ENCODE results near the gene RRP12. TPM values are rescaled to one million over a fixed set of nuclear protein-coding genes. Genes with fewer than 3 reads are reported as not detected.

RRP12 gene
- total RNA-seq, 1 donor from 2014 or later = 23.5 TPM

DNA sequence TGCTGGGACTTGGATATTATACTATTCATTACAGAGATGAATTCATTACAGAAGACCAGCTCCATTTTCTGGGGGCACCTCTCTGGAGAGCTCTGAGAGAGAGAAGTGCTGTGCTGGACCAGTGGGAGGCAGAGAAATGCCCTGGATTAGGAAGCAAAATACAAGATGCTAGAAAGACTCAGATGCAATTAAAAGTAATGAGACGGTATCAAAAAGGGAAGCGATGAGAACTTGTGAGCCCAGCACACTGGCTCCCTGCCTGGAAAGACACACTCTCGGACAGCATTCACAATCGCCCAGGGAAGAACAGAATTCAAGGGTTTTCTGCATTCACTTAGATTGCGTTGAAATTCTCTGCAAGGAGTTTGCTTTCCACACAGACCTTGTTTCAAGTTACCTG lies 63.1 kb downstream of the RRP12 start:
- TF ChIP-seq, protein P1, sequence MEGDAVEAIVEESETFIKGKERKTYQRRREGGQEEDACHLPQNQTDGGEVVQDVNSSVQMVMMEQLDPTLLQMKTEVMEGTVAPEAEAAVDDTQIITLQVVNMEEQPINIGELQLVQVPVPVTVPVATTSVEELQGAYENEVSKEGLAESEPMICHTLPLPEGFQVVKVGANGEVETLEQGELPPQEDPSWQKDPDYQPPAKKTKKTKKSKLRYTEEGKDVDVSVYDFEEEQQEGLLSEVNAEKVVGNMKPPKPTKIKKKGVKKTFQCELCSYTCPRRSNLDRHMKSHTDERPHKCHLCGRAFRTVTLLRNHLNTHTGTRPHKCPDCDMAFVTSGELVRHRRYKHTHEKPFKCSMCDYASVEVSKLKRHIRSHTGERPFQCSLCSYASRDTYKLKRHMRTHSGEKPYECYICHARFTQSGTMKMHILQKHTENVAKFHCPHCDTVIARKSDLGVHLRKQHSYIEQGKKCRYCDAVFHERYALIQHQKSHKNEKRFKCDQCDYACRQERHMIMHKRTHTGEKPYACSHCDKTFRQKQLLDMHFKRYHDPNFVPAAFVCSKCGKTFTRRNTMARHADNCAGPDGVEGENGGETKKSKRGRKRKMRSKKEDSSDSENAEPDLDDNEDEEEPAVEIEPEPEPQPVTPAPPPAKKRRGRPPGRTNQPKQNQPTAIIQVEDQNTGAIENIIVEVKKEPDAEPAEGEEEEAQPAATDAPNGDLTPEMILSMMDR (conservative IDR thresholded peaks at IDR 0.05; ENCODE audit: low read depth, low read length) = no peak
- DNase-seq (ENCODE audit: low read depth) = no peak
- H3K4me3 ChIP-seq (ENCODE audit: low read depth, low read length) = no peak overlapping the region

DNA sequence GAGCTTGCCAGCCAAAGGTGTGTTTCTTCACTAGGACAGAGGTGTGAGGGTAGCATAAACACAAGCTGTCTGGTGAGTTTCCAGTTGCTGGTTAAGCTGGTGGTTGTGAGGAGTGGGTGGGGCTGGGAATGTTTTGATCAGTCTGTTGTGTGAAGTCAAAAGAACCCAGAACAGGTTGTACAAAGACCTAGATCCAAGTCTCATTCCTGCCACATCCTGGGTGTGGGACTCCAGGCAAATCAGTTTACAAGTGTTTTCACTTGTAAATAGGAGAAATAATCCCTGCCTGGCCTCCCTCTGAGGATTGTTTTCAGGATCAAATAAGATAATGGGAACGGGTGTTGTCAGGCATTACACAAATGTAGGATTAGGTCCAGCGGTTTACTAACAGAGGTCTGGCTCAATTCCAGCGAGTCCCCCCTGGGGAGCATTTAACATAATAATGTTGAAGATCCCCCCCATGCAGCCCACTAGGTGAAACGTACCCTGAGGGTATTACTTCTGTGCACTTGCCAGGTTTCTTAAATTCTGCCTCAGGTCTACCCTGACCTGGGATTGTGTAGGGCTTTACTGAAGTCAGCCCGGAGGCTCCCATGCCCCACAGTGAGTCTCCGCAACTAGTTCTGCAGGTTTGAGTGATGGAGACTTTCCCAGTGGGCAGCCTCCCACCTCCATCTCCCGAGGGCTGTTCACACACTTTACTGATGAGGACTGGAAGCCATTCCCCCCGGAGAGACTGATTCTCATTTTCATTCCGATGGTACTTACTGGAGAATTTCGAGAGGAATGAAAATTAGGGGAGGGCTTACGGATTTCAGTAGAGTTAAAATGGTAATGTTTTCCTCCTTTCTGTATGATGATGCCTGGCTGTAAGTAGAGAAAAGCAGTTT lies 64.0 kb downstream of the RRP12 start:
- TF ChIP-seq, protein P1 (conservative IDR thresholded peaks at IDR 0.05; ENCODE audit: low read depth, low read length) = no peak
- DNase-seq (ENCODE audit: low read depth) = no peak
- H3K4me3 ChIP-seq (ENCODE audit: low read depth, low read length) = no peak overlapping the region

DNA sequence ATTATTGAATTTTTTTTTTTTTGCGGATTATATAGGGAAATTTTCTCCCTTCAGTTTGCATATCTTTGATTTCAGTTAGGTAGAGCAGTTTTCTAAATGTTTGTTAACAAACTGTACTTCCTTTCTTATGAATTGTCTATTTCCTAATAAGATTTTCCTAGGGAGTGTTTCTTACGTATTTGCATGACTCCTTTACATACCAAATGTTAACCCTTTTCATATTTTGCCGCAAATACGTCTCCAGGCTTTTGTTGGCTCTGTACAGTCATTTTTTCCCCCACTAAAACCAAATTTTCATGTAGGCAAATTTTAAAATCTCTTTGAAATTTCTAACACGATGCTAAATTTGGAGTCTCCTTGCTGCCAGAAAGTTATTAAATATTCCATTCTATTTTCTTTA lies 64.7 kb downstream of the RRP12 start:
- DNase-seq (ENCODE audit: low read depth) = no peak
- TF ChIP-seq, protein P1 (conservative IDR thresholded peaks at IDR 0.05; ENCODE audit: low read depth, low read length) = no peak
- H3K4me3 ChIP-seq (ENCODE audit: low read depth, low read length) = no peak overlapping the region

DNA sequence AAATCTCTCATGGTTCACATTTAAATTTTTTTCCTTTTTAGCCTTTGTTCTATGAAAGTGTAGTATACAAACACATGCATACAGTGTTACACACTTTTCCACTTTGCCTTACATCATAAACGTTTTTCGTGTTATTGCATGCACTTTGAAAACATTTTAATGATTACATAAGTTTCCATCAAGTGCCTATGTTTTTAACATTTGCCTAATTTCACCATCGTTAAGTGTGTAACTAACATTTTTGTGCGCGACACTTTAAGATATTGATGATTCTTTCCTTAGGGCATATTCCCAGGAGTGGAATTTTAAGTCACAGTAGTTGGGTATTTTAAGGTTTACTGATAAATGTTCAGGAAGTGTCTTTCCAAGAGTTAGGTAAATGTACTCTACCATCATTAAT lies 65.1 kb downstream of the RRP12 start:
- no peak overlapping the region for H3K4me3 ChIP-seq (ENCODE audit: low read depth, low read length)
- no peak for DNase-seq (ENCODE audit: low read depth)
- TF ChIP-seq, protein P1 (conservative IDR thresholded peaks at IDR 0.05; ENCODE audit: low read depth, low read length) = no peak

DNA sequence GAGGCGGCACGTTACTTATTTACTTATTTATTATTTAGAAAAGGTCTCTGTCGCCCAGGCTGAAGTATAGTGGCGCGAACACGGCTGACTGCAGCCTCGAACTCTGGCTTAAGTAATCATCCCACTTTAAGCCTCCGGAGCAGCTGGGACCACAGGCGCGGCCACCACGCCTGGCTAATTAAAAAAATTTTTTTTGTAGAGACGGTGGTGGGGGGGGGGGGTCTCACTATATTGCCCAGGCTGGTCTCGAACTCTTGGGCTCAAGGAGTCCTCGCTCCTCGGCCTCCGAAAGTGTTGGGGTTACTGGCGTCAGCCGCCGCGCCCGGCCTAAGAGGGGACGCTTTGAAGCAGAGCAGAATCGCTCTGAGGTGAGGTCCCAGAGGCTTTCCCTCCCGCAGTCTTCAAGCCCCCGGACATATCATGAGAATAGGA lies 65.9 kb downstream of the RRP12 start:
- TF ChIP-seq, protein P1 (conservative IDR thresholded peaks at IDR 0.05; ENCODE audit: low read depth, low read length) = no peak
- H3K4me3 ChIP-seq (ENCODE audit: low read depth, low read length) = peak overlapping the region; percentile 77
- no peak for DNase-seq (ENCODE audit: low read depth)

DNA sequence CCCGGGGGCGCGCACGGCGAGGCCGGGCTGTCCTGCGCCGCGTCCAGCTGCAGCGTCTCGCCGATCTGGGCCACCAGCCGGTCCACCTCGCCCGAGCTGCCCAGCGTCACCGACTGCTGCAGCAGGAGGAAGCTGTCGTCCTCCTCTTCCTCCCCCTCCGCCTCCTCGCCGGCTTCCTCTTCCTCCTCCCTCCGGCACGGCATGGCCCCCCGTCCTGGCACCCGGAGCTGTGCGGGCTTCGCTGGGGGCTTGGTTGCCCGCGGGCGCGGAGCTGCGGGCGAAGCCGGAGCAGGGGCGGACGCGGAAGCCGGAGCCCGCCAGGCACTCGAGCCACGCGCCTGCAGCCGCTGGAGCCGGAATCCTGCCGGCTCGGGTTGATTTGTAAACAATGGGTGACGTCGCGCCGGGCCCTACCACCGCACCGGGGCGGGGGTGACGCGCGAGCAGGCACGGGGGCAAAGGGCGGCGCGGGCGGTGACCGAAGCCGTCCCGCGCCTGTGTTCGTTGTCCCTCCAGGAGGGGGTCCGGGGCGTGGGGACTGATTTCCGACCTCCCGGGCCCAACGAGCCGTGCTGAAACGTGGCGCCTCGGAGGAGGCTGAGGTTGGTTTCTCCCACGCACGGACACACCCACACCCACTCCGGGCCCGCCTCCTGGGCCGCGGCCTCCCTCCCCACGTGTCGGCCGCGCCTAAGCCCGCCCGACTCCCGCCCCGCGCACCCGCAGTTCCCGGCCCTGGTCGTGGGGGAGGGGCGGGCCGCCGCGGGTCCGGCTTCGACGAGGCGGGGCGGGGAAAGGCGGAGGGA lies 66.6 kb downstream of the RRP12 start, which contains the start of gene FRAT2:
Gene FRAT2, minus strand, starts transcription at position 360 of the 806 bp plus-strand sequence. Its CDS starts 157 bp downstream, at position 203.
- TF ChIP-seq, protein P1 (conservative IDR thresholded peaks at IDR 0.05; ENCODE audit: low read depth, low read length) = no peak

More for the DNA sequence above, 66.6 kb downstream of the RRP12 start, which contains the start of gene FRAT2:
- peak within 1 kb of the TSS; percentile 77 for H3K4me3 ChIP-seq (ENCODE audit: low read depth, low read length)
- no peak for DNase-seq (ENCODE audit: low read depth)

Data from epithelial cell of proximal tubule (primary cell).